HG03520 (cell line): ENCODE measurements around the gene CNTN2.

ENCODE experiments used
- ATAC-seq: cut with Tn5 transposase; IDR thresholded peaks from one replicate; pipeline ENCODE4 v1.9.1; 2021; ENCODE audit warnings: mild to moderate bottlenecking, moderate library complexity; ENCODE audit not compliant: unreplicated experiment

Gene CNTN2

GRCh38 chr1:205020466-205020865 lies 22.5 kb upstream of the CNTN2 start:
- no peak for ATAC-seq

- no peak for ATAC-seq
Measured at GRCh38 chr1:205024679-205025078, 18.3 kb upstream of the CNTN2 start.

GRCh38 chr1:205025239-205025638 lies 17.8 kb upstream of the CNTN2 start:
- ATAC-seq, result no peak

GRCh38 chr1:205026181-205026580 lies 16.8 kb upstream of the CNTN2 start:
- ATAC-seq, result no peak

GRCh38 chr1:205028390-205028789 lies 14.6 kb upstream of the CNTN2 start:
- ATAC-seq, result no peak

GRCh38 chr1:205028924-205029323 lies 14.1 kb upstream of the CNTN2 start:
- no peak for ATAC-seq

GRCh38 chr1:205030241-205030640 lies 12.8 kb upstream of the CNTN2 start:
- ATAC-seq, result no peak

GRCh38 chr1:205030896-205031295 lies 12.1 kb upstream of the CNTN2 start:
- ATAC-seq, result no peak

- no peak for ATAC-seq
Measured at GRCh38 chr1:205032508-205032907, 10.5 kb upstream of the CNTN2 start.

GRCh38 chr1:205037539-205037938 lies 5.5 kb upstream of the CNTN2 start:
- ATAC-seq, result no peak

GRCh38 chr1:205038132-205038786 lies 4.8 kb upstream of the CNTN2 start:
- ATAC-seq, result no peak

- ATAC-seq, result no peak
Measured at GRCh38 chr1:205041001-205041715, 1.9 kb upstream of the CNTN2 start.

GRCh38 chr1:205041998-205042910 lies 758 bp upstream of the CNTN2 start:
- ATAC-seq, result no peak

- ATAC-seq, result no peak
Measured at GRCh38 chr1:205043866-205044265, 854 bp downstream of the CNTN2 start.

GRCh38 chr1:205044741-205045140 lies 1.7 kb downstream of the CNTN2 start:
- ATAC-seq, result no peak

- no peak for ATAC-seq
Measured at GRCh38 chr1:205045146-205045545, 2.1 kb downstream of the CNTN2 start.

- no peak for ATAC-seq
Measured at GRCh38 chr1:205046870-205047269, 3.9 kb downstream of the CNTN2 start.

GRCh38 chr1:205047764-205048231 lies 4.8 kb downstream of the CNTN2 start:
- ATAC-seq, result no peak

- ATAC-seq, result no peak
Measured at GRCh38 chr1:205048382-205048781, 5.4 kb downstream of the CNTN2 start.

- ATAC-seq, result no peak
Measured at GRCh38 chr1:205049479-205049878, 6.5 kb downstream of the CNTN2 start.

- no peak for ATAC-seq
Measured at GRCh38 chr1:205052690-205053089, 9.7 kb downstream of the CNTN2 start.
